Tibial artery (tissue), 4 donors: ENCODE results near the gene TMEM101.

Experiments
- DNase-seq, 2 donors: peaks; one replicate each; pipeline ENCODE4 v3.0.0-alpha.2; 2019
- H3K27ac ChIP-seq, 2 donors: fragments of 200-600 bp; sonication (generic) in 1 of 2; 1 replicate in 1 of 2; 2 replicates in 1 of 2; pipeline ENCODE4 v1.5.1; 2018 to 2019; ENCODE audit warnings: mild to moderate bottlenecking in 1 of 2
- H3K27me3 ChIP-seq, 2 donors: fragments of 200-600 bp; sonication (generic) in 1 of 2; one replicate each; pipeline versions ENCODE4 v1.5.1 to v1.6.0; 2016 to 2019
- H3K36me3 ChIP-seq, 3 donors: fragments of 200-600 bp; sonication (generic) in 2 of 3; one replicate each; pipeline ENCODE4 v1.5.1; 2016 to 2019; ENCODE audit warnings: mild to moderate bottlenecking in 2 of 3
- H3K4me1 ChIP-seq, 4 donors: fragments of 200-600 bp; sonication (generic) in 2 of 4; 1 replicate in 3 of 4; 2 replicates in 1 of 4; pipeline ENCODE4 v1.5.1; 2016 to 2019
- H3K4me3 ChIP-seq, 2 donors: fragments of 200-600 bp; sonication (generic) in 1 of 2; 1 replicate in 1 of 2; 2 replicates in 1 of 2; pipeline ENCODE4 v1.5.1; 2018 to 2019; ENCODE audit warnings: mild to moderate bottlenecking in 2 of 2
- H3K9me3 ChIP-seq, 3 donors: fragments of 200-600 bp; sonication (generic) in 1 of 3; one replicate each; pipeline ENCODE4 v1.5.1; 2016 to 2019
- CTCF ChIP-seq, 2 experiments: fragments of 200-600 bp in 1 of 2; fragments of 450-650 bp in 1 of 2; IDR thresholded peaks; one replicate each; pipeline ENCODE4 v1.5.1; 2017 to 2019; ENCODE audit warnings: antibody characterized with exemption in 2 of 2, mild to moderate bottlenecking in 1 of 2, moderate library complexity in 1 of 2
- intact Hi-C: fragments of 100-400 bp; cut with DNase I; formaldehyde crosslinking; loops from one replicate; pipeline ENCODE4 v1.15.0; 2023; ENCODE audit warnings: low total_unique reads

TMEM101 gene

GRCh38 chr17:43982171-43982570 lies 32.6 kb downstream of the TMEM101 start:
- Histone ChIP-seq H3K27ac (no peak overlapping the region), H3K4me1 (peaks cover 0 to 11% (median 10%) of the 10 kb centered on the region in 4 donors), H3K9me3 (no peaks in the 10 kb centered on the region), H3K4me3 (no peak overlapping the region), H3K36me3 (no peaks in the 10 kb centered on the region), H3K27me3 (peaks cover 0 to 78% of the 10 kb centered on the region in 2 donors)
- intact Hi-C loops = no loop called here
- DNase-seq = no peak
- TF ChIP-seq CTCF (IDR thresholded peaks at IDR 0.05) = no peak

- peaks cover 0 to 11% (median 10%) of the 10 kb centered on the region in 4 donors for H3K4me1 ChIP-seq
- H3K36me3 ChIP-seq = no peaks in the 10 kb centered on the region
- no peaks in the 10 kb centered on the region for H3K9me3 ChIP-seq
- H3K27me3 ChIP-seq = peaks cover 0 to 71% of the 10 kb centered on the region in 2 donors
- DNase-seq = no peak
- intact Hi-C loops = no loop called here
- H3K27ac ChIP-seq = no peak overlapping the region
- TF ChIP-seq CTCF (IDR thresholded peaks at IDR 0.05) = no peak
- H3K4me3 ChIP-seq = no peak overlapping the region
Measured at GRCh38 chr17:43979671-43980070, 35.1 kb downstream of the TMEM101 start.

- no peak for DNase-seq
- H3K27ac ChIP-seq = no peak overlapping the region
- peaks cover 0 to 70% of the 10 kb centered on the region in 2 donors for H3K27me3 ChIP-seq
Measured at GRCh38 chr17:43979011-43979410, 35.8 kb downstream of the TMEM101 start.

GRCh38 chr17:43978078-43978477 lies 36.7 kb downstream of the TMEM101 start:
- no peak for TF ChIP-seq CTCF (IDR thresholded peaks at IDR 0.05)
- Histone ChIP-seq H3K27me3 (peaks cover 0 to 68% of the 10 kb centered on the region in 2 donors), H3K4me1 (no peaks in the 10 kb centered on the region), H3K36me3 (no peaks in the 10 kb centered on the region), H3K4me3 (no peak overlapping the region), H3K27ac (no peak overlapping the region), H3K9me3 (no peaks in the 10 kb centered on the region)
- no peak for DNase-seq
- intact Hi-C loops = no loop called here

More at GRCh38 chr17:43979011-43979410, 35.8 kb downstream of the TMEM101 start:
- no peak for TF ChIP-seq CTCF (IDR thresholded peaks at IDR 0.05)
- no peaks in the 10 kb centered on the region for H3K9me3 ChIP-seq
- H3K36me3 ChIP-seq = no peaks in the 10 kb centered on the region
- H3K4me3 ChIP-seq = no peak overlapping the region
- peaks cover 0 to 8% (median 7%) of the 10 kb centered on the region in 4 donors for H3K4me1 ChIP-seq
- intact Hi-C loops = no loop called here

GRCh38 chr17:43976963-43977837 lies 37.6 kb downstream of the TMEM101 start:
- no peak for TF ChIP-seq CTCF (IDR thresholded peaks at IDR 0.05)
- Histone ChIP-seq H3K36me3 (no peaks in the 10 kb centered on the region), H3K4me3 (no peak overlapping the region), H3K9me3 (no peaks in the 10 kb centered on the region), H3K27ac (no peak overlapping the region), H3K27me3 (peaks cover 0 to 68% of the 10 kb centered on the region in 2 donors), H3K4me1 (no peaks in the 10 kb centered on the region)
- DNase-seq = no peak
- intact Hi-C loops = no loop called here
